Measurements from ENCODE around the gene CCDC127. TPM values are rescaled to one million over a fixed set of nuclear protein-coding genes. Genes with fewer than 3 reads are reported as not detected.
"Not testable (repeated sequence)": the region's sequence is repeated elsewhere in the genome, so short reads cannot be mapped to it uniquely, and the experiment has no call there.

CCDC127 gene
- total and polyA plus RNA-seq, 2 of the 4 experiments (the other 2 are of a cell fraction): 3.2 to 3.9 TPM

- H2AK9ac ChIP-seq (replicated peaks; ENCODE audit: low read depth, low read length, poor library complexity); H2AK5ac ChIP-seq (ENCODE audit: low read depth, low read length); in situ Hi-C loops (cut with MboI; ENCODE audit: low sequenced_read_pairs); POLR2A ChIA-PET (ENCODE audit: unreplicated experiment); DNase-seq; CTCF ChIA-PET; H3K56ac ChIP-seq (ENCODE audit: extremely low read depth, insufficient read depth, low read length); H4K5ac ChIP-seq (ENCODE audit: low read depth, low read length); H4K91ac ChIP-seq (ENCODE audit: insufficient read depth, low read depth, low read length); H2BK15ac ChIP-seq (ENCODE audit: low read depth, low read length); H3K4me2 ChIP-seq (ENCODE audit: low read depth, low read length); H3K36me3 ChIP-seq (ENCODE audit: control insufficient read depth, insufficient read depth, low read length); H3K9ac ChIP-seq (ENCODE audit: low read depth, low read length); intact Hi-C loops (cut with micrococcal nuclease); H2BK120ac ChIP-seq (ENCODE audit: low read depth, low read length); H3K23ac ChIP-seq (ENCODE audit: low read depth, low read length); H3K9me3 ChIP-seq (ENCODE audit: control insufficient read depth, insufficient read depth, low read length); BruUV-seq (replicated peaks); H3K4me3 ChIP-seq (ENCODE audit: insufficient read depth, low read depth, low read length); ATAC-seq (ENCODE audit: low read depth); H3K27me3 ChIP-seq (ENCODE audit: control insufficient read depth, insufficient read depth, low read length); H3K4me1 ChIP-seq (ENCODE audit: control insufficient read depth, insufficient read depth, low read length); H4K8ac ChIP-seq (ENCODE audit: low read depth in 2 of 2, low read length in 2 of 2); H3K9me1 ChIP-seq (ENCODE audit: insufficient read depth, low read length); H2BK20ac ChIP-seq (ENCODE audit: low read depth, low read length); H2BK5ac ChIP-seq (ENCODE audit: low read depth, low read length, poor library complexity, severe bottlenecking); H3K4ac ChIP-seq (ENCODE audit: low read depth, low read length); H3K18ac ChIP-seq (ENCODE audit: low read depth, low read length); H3K27ac ChIP-seq (ENCODE audit: insufficient read depth, low read length); dilution Hi-C loops (cut with HindIII; ENCODE audit: low sequenced_read_pairs, unreplicated experiment); H2AFZ ChIP-seq (replicated peaks; ENCODE audit: low read length, poor library complexity); H3K14ac ChIP-seq (replicated peaks; ENCODE audit: low read depth, low read length): not testable (repeated sequence)
- H3K79me1 ChIP-seq (ENCODE audit: low read depth in 1 of 2, low read length in 2 of 2): peaks cover 14 to 31% of the 10 kb centered on the region in 2 experiments; a peak in 3 of 4 replicates
- WGBS, 2 experiments (ENCODE audit: extremely low coverage in 2 of 2, insufficient read length in 1 of 2): no CpG with 5 or more reads among the region's 10 CpGs
- peaks cover 25% of the 10 kb centered on the region for H4K20me1 ChIP-seq (ENCODE audit: insufficient read depth, low read length)
Measured at GRCh38 chr5:216076-216475, 1.9 kb downstream of the CCDC127 start.

GRCh38 chr5:215256-215655, 2.7 kb downstream of the CCDC127 start:
- intact Hi-C loops (cut with micrococcal nuclease): not testable (repeated sequence)

More at GRCh38 chr5:215256-215655, 2.7 kb downstream of the CCDC127 start:
- H4K5ac ChIP-seq (ENCODE audit: low read depth, low read length); H3K56ac ChIP-seq (ENCODE audit: extremely low read depth, insufficient read depth, low read length); in situ Hi-C loops (cut with MboI; ENCODE audit: low sequenced_read_pairs); H3K14ac ChIP-seq (replicated peaks; ENCODE audit: low read depth, low read length); H2BK20ac ChIP-seq (ENCODE audit: low read depth, low read length); H3K9ac ChIP-seq (ENCODE audit: low read depth, low read length); H3K27ac ChIP-seq (ENCODE audit: insufficient read depth, low read length); H3K9me1 ChIP-seq (ENCODE audit: insufficient read depth, low read length); ATAC-seq (ENCODE audit: low read depth); BruUV-seq (replicated peaks); H3K4me2 ChIP-seq (ENCODE audit: low read depth, low read length); H3K4me1 ChIP-seq (ENCODE audit: control insufficient read depth, insufficient read depth, low read length); H2BK120ac ChIP-seq (ENCODE audit: low read depth, low read length); H3K23ac ChIP-seq (ENCODE audit: low read depth, low read length); H2BK5ac ChIP-seq (ENCODE audit: low read depth, low read length, poor library complexity, severe bottlenecking); H3K4ac ChIP-seq (ENCODE audit: low read depth, low read length); H3K36me3 ChIP-seq (ENCODE audit: control insufficient read depth, insufficient read depth, low read length); H3K9me3 ChIP-seq (ENCODE audit: control insufficient read depth, insufficient read depth, low read length); H3K18ac ChIP-seq (ENCODE audit: low read depth, low read length); CTCF ChIA-PET; H2BK15ac ChIP-seq (ENCODE audit: low read depth, low read length); H2AFZ ChIP-seq (replicated peaks; ENCODE audit: low read length, poor library complexity); H4K8ac ChIP-seq (ENCODE audit: low read depth in 2 of 2, low read length in 2 of 2); H2AK9ac ChIP-seq (replicated peaks; ENCODE audit: low read depth, low read length, poor library complexity); H3K4me3 ChIP-seq (ENCODE audit: insufficient read depth, low read depth, low read length); H4K91ac ChIP-seq (ENCODE audit: insufficient read depth, low read depth, low read length); dilution Hi-C loops (cut with HindIII; ENCODE audit: low sequenced_read_pairs, unreplicated experiment); POLR2A ChIA-PET (ENCODE audit: unreplicated experiment); H3K27me3 ChIP-seq (ENCODE audit: control insufficient read depth, insufficient read depth, low read length): not testable (repeated sequence)
- peak; percentile 44 for DNase-seq
- H4K20me1 ChIP-seq (ENCODE audit: insufficient read depth, low read length): peaks cover 24% of the 10 kb centered on the region
- H3K79me1 ChIP-seq (ENCODE audit: low read depth in 1 of 2, low read length in 2 of 2): peaks cover 16 to 31% of the 10 kb centered on the region in 2 experiments
- H2AK5ac ChIP-seq (ENCODE audit: low read depth, low read length): peak overlapping the region; percentile 50; the same call in 1 of the 2 replicates
- no CpG with 5 or more reads among the region's 2 CpGs for WGBS, 2 experiments (ENCODE audit: extremely low coverage in 2 of 2, insufficient read length in 1 of 2)
